AG09319 (cell line): Measurements from ENCODE around the gene STK32C.

ENCODE experiments used
- DNase-seq: peaks from one replicate; pipeline ENCODE4 v3.0.0-alpha.2; 2010; ENCODE audit warnings: low read depth; ENCODE audit errors: extremely low read depth
- TF ChIP-seq, protein P1 (sequence below): IDR thresholded peaks from 2 replicates; pipeline ENCODE4 v1.5.1; 2011; ENCODE audit warnings: low read depth, mild to moderate bottlenecking, inconsistent platforms, low read length, moderate library complexity

The STK32C gene

DNA sequence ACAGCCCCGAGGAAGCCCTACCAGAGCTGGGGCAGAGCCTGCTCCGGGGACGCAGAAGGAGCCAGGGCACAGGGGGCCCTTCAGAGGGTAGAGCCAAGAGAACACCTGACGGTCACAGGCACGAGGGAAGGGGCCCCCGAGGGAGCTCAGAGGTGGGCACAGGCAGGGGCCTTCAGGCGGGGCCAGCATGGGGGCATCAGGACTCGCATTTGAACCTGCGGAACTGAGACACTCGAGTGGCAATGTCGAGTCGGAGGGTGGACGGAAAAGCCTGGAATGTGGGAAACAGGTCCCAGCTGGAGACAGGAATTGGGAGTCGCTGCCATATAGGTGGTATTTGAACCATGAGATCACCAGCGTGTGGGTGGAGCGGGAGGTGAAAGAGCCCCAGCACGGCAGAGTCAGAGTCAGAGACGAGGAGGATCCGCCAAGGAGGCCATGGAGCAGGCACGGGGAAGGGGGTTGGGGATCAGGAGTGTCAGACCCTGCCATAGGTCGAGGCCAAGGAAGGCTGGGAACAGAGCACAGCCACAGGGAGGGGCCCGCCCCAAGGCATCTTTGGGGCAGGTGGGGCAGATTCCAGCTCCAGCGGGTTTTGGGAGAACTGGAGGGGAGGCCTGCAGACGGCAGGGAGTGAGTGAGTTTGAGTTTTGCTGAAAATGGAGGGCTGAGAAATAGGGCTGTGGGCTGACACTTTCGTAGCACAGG, 13.8 kb downstream of the STK32C start:
- no peak for DNase-seq
- TF ChIP-seq, protein P1, sequence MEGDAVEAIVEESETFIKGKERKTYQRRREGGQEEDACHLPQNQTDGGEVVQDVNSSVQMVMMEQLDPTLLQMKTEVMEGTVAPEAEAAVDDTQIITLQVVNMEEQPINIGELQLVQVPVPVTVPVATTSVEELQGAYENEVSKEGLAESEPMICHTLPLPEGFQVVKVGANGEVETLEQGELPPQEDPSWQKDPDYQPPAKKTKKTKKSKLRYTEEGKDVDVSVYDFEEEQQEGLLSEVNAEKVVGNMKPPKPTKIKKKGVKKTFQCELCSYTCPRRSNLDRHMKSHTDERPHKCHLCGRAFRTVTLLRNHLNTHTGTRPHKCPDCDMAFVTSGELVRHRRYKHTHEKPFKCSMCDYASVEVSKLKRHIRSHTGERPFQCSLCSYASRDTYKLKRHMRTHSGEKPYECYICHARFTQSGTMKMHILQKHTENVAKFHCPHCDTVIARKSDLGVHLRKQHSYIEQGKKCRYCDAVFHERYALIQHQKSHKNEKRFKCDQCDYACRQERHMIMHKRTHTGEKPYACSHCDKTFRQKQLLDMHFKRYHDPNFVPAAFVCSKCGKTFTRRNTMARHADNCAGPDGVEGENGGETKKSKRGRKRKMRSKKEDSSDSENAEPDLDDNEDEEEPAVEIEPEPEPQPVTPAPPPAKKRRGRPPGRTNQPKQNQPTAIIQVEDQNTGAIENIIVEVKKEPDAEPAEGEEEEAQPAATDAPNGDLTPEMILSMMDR = no peak

DNA sequence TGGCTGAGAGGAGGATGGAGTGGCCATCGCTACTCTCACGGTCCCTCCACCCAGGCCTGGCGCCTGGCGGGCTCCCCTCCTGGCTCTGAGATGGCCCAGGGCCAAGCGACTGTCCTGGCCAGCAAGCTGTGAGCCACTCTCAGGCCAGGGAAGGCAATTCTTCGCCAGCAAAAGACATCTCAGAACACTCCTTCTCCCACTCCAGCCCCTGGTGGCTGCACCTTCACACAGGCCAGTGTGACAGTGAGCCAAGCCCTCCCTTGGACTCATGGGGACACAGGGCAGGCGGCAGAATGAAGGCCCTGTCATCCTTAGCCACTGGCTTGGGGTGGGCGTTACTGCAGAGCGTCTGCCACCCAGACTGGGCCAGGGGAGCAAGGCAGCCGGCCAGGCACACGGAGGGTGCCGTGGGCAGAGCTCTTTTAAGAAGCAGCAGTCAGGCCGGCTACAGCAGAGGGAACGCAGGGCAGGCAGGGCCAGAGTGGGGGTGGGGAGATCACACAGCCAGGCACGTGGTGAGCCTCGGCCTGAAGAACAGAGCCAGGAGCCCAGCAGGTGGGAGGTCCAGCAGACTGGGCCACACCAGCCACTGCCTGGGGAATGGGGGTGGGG, 14.4 kb downstream of the STK32C start:
- no peak for DNase-seq
- TF ChIP-seq, protein P1 = no peak

DNA sequence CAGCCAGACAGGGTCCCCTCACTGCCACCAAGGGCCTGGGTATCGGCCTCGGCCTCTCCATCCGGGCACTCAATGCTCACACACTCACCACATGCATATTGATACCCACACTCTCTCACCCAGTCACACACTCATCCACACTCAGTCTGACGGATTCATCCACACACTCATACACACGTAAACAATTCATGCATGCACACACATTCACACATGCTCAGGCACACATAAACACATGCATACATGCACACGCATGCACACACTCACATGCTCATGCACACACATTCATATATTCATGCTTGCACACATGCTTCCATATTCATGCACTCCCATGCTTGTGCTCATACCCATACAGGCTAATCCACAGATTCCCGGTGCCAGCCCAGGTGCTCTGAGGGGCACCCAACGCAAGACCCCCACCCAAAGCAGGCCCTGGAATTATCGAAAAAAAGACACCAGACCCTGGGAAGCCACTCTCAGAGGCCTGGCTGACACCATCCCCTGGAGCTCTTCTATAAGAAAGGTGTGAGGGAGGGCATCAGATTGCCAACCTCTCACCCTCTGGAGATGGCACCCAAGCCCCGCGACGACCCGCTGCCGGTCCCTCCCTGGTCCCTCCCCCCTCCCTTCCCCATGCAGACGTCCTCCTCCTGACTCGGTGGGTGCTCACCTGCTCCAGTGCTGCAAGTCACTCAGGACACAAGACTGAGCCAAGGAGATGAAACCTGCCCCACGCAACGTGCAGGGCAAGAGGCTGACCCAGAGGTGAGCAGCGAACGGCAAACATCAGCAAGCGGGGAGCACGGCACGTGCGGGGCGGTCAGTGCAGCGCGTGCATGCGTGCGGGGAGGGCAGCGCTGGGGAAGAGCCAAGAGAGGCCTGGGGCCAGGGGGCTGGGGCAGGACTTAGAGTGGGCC, 15.2 kb downstream of the STK32C start:
- TF ChIP-seq, protein P1 = no peak
- no peak for DNase-seq

DNA sequence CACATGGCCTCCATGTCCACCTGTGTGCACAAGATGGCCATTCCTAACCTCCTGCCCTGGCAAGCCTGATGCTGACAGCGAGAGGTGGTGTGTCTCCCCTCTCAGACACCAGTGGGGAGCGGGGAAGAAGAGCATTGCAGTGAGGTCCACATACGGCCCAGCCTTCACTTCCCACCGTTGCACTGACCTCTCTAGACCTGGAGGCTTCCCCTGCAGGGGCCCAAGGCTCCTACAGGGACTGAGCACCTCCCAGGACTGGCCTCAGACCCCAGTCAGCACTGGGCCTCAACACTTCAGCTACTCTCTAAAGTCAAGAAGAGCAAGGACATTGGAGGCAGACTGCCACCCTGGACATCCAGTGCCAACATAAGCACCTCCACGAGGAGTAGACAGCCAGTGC, 15.9 kb downstream of the STK32C start:
- TF ChIP-seq, protein P1 = no peak
- DNase-seq = no peak

DNA sequence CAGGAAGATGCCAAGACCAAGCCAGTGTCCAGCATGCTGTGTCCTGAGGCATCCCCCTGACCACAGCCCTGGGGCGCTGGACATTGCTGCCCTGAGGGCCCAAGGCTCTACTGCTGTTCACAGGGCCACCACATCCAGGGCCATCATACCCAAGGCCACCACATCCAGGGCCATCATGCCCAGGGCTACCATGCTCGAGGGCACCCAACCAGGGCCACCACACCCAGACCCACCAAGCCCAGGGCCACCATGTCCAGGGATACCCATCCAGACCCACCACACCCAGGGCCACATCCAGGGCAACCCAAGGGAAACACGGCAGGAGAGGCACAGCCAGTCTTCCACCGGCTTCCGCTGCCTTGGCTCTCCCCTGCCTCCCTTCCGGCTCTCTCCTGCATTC, 17.1 kb downstream of the STK32C start:
- DNase-seq = no peak
- TF ChIP-seq, protein P1 = no peak

DNA sequence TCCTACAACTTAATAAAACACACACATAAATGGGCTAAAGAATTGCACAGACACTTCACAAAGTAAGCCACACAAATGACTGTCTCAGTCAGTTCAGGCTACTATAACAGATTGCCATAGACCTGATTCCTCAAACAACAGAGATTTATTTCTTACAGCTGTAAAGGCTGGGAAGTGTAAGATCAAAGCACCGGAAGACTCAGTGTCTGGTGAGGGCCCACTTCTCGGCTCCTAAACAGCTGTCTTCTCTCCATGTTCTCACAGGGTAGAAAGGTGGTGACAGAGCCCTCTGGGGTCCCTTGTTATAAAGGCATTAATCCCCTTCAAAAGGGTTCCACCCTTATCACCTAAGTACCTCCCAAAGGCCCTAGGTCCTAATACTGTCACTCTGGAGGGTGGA, 18.3 kb downstream of the STK32C start:
- DNase-seq = no peak
- TF ChIP-seq, protein P1 = no peak
